Fibroblast of gingiva (primary cell): ENCODE results near the gene ZHX3.

ENCODE experiments used
- DNase-seq: peaks from one replicate; pipeline ENCODE4 v3.0.0-alpha.2; 2011; ENCODE audit warnings: low read depth

ZHX3 gene

DNA sequence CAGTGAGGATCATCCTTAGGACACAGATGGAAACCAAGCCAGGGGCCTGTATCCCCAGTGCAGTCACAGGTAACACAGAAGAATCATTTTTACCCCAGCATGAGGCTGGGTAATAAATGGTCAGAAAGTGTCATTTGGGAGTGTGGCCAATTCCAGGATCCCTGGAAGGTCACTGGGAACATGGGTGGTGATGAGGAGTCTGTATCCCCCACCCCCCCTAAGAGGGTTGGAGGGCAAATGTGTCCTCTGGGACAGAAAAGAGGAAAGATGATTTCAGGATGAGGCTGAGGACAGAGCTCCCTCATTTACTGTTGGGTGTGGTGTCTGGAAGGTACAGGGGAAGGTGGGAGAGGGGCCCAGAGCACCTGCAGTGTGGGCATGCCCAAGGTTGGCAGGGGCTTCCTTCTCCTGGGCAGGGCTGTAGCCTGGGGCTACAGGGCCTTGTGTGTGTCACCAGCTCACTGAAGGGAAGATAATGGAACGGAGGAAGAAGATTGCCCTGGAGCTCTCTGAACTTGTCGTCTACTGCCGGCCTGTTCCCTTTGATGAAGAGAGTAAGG lies 145.7 kb downstream of the ZHX3 start:
- DNase-seq = no peak

GRCh38 chr20:41170386-41171105 lies 147.0 kb downstream of the ZHX3 start:
- DNase-seq = no peak

DNA sequence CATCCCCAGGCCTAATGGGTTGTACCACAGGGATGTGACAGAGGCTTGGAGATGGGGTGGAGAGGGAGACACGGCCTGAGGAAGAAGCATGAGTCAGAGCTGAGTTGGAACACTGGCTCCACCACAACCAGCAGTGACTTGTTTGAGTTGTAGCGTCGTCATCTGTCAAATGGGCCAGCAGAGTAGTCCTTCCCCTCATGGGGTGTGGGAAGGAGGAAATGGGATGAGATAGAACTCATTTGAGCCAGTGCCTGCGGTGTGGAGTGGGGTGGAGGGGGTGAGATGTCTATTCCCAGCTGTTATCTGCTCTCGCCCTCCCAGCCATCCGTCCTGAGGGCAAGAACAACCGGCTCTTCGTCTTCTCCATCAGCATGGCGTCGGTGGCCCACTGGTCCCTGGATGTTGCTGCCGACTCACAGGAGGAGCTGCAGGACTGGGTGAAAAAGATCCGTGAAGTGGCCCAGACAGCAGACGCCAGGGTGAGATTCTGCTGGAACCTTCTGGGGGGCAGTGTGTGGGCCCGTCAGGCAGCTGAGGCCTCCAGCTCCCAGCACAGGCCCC lies 147.7 kb downstream of the ZHX3 start:
- peak; percentile 22 for DNase-seq

- no peak for DNase-seq
These were observed 148.3 kb downstream of the ZHX3 start for GRCh38 chr20:41169162-41169690.

GRCh38 chr20:41168281-41169161 lies 149.0 kb downstream of the ZHX3 start:
- no peak for DNase-seq

DNA sequence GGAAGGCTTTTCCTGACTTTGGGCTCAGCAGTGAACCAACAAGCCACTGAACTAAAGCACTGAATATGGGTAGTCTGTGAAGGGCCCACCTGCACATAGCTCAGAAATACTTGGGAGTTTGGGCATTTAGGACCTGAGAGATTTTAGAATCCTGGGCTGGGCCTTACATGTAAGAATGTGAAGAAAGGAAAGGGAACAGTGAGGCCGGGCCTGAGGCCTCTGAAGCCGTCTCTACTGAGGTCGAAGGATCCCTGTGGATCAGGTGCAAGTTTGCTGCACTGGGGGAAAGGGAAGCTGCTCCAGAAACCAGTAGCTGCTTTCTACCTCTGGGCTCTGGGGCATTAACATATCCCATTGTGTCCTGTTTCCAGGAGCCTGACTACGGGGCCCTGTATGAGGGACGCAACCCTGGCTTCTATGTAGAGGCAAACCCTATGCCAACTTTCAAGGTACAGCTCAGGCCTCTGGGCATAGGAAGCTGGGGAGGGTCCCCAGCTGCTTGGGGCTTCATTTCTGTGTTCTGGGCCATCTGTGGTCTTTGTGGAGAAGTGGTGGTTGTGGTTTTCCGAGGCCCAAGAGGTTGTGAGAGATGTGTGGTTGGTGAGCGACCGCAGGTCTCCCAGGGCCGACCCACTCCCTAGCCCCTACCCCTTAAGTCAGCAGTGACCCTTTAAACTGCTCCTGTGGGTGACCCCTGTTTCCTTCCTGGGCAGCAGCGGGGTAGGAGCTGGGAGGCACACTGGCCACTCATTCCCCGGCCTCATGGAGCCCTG lies 149.9 kb downstream of the ZHX3 start:
- no peak for DNase-seq

GRCh38 chr20:41167118-41167470 lies 150.4 kb downstream of the ZHX3 start:
- no peak for DNase-seq

DNA sequence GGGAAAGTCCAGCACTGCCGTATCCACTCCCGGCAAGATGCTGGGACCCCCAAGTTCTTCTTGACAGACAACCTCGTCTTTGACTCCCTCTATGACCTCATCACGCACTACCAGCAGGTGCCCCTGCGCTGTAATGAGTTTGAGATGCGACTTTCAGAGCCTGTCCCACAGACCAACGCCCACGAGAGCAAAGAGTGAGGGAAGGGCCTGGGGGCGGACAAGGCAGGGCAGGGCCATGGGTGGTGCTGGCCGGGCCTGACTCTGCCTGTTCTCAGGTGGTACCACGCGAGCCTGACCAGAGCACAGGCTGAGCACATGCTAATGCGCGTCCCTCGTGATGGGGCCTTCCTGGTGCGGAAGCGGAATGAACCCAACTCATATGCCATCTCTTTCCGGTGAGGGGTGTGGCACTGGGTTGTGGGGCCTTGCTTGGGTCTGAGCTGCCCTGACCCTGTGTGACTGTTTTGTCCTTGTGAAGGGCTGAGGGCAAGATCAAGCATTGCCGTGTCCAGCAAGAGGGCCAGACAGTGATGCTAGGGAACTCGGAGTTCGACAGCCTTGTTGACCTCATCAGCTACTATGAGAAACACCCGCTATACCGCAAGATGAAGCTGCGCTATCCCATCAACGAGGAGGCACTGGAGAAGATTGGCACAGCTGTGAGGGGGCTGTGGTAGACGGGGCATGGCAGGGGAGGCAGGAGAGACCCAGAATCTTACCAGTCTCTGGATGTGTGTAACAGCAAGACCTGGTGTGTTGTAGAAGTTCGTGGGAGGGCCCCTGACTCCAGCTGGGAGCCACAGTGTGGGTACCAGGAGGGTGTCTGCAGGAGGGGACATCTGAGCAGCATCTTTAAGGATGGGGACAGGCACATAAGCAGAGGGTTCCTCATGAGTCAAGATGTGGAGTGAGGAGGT lies 151.1 kb downstream of the ZHX3 start:
- DNase-seq = no peak

- no peak for DNase-seq
These were observed 152.3 kb downstream of the ZHX3 start for GRCh38 chr20:41165001-41165882.

GRCh38 chr20:41163821-41164220 lies 153.7 kb downstream of the ZHX3 start:
- DNase-seq = no peak

DNA sequence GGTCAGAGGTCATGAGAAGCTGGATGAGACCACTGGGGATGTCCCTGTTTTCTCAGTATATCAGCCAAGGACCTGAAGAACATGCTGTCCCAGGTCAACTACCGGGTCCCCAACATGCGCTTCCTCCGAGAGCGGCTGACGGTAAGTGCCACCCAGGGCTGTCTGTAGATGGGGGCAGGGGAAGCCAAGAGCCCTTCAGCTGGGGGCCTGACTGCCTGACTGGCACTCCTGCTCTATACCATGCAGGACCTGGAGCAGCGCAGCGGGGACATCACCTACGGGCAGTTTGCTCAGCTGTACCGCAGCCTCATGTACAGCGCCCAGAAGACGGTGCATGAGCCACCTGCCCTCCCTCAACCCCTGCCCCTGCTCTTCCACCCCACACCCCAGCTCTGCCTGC lies 155.1 kb downstream of the ZHX3 start:
- DNase-seq = no peak

- no peak for DNase-seq
These were observed 155.6 kb downstream of the ZHX3 start for GRCh38 chr20:41161886-41162285.

GRCh38 chr20:41160686-41161085 lies 156.8 kb downstream of the ZHX3 start:
- DNase-seq = no peak

DNA sequence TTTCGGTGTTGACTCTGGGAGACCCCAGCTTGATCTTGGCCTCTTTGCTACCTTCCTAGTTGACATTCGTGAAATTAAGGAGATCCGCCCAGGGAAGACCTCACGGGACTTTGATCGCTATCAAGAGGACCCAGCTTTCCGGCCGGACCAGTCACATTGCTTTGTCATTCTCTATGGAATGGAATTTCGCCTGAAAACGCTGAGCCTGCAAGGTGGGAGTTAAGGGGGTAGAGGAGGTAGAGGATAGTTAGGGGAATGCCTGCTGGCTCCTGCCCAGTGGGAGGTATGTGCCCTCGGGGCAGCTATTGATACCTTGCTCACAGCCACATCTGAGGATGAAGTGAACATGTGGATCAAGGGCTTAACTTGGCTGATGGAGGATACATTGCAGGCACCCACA lies 158.0 kb downstream of the ZHX3 start:
- no peak for DNase-seq

DNA sequence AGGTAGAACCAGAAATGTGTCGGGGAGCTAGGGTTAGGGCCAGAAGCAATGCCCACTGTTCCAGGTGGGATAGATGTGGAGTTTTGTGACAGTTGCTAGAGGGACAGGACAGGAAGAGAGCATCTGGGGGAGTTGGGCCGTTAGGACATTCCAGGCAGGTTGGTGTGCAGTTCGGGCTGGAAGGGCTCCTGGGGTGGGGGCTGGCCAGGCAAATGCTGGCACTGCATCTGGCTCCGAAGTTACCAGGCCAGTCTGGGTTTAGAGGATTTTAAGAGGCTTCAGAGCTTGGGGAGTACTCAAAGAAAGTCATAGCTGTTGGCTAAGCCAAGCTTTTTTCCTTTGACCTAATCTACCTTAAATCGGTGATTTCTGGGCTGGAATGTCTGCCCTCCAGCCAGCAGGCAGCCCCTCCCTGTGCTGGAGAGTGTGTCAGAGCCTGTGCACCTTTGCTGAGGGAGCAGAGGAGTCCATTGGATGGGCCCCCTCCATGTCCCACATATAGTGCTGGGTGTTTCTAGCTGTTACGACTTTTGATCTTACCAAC lies 159.4 kb downstream of the ZHX3 start:
- DNase-seq = no peak

GRCh38 chr20:41155261-41155660 lies 162.3 kb downstream of the ZHX3 start:
- DNase-seq = peak; percentile 54

GRCh38 chr20:41154436-41155176 lies 162.9 kb downstream of the ZHX3 start:
- DNase-seq = no peak

DNA sequence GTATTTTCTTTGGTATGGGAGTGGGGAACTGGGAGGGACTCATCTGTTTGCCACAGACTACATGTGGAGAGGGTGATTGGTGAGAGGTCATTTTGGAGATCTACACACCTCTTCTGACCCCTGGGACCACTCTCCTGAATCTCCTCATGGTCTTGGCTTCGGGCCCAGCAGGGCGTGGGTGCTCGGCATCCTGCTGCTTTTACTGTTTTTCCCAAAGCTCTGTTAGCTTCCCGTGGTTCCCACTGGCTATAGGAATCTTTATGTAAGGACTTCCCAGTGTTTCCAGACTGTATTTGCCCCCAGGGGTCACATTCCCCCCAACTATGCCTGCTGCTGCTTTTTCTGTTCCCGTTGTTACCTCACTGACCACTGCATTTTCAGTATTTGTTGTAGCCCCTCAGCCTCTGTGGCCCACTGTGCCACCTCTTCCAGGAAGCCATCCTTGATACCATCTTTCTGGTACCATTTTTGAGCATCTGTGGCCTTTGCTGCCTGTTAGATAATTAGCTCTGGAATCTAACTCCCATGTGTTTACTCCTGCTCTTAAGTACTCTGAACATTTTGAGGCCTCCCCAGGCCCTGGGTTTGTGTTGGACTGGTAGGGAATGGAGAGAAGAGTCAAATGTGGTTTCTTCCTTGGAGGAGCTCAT lies 165.3 kb downstream of the ZHX3 start:
- no peak for DNase-seq
